ENCODE measurements around the gene BICRA. TPM values are rescaled to one million over a fixed set of nuclear protein-coding genes. Genes with fewer than 3 reads are reported as not detected.

The BICRA gene
- total RNA-seq, 3 donors from 2014 or later = 4.2 to 8.3 (median 7.5) TPM

- Histone ChIP-seq H3K27ac (peak overlapping the region; percentile 87 to 96), H3K4me1 (peaks cover 0 to 10% of the 10 kb centered on the region in 2 donors), H3K27me3 (no peaks in the 10 kb centered on the region), H3K9me3 (no peaks in the 10 kb centered on the region), H3K36me3 (no peaks in the 10 kb centered on the region), H3K4me3 (peak overlapping the region; percentile 86 to 98 (median 96))
- intact Hi-C loops (cut with DNase I; ENCODE audit: low total_unique reads) = loop anchor here (2.0 kb wide), 1 partner anchor 59 kb away; no protein-coding TSS in a partner anchor
- DNase-seq (ENCODE audit: low spot score in 2 of 2) = peak; percentile 93 to 95
- peak; percentile 27 to 48 (median 44) for TF ChIP-seq CTCF (IDR thresholded peaks at IDR 0.05)
- TF ChIP-seq POLR2AphosphoS5 (IDR thresholded peaks at IDR 0.05) = peak; percentile 62 to 86 (median 75)
- peak; percentile 56 for TF ChIP-seq POLR2A (IDR thresholded peaks at IDR 0.05)
These were observed 638 bp upstream of the BICRA start for GRCh38 chr19:47608074-47608918.

- peaks cover 0 to 11% of the 10 kb centered on the region in 2 donors for H3K4me1 ChIP-seq
- DNase-seq (ENCODE audit: low spot score in 2 of 2) = peak in 1 of 2 donors; percentile 29
- H3K27me3 ChIP-seq = no peaks in the 10 kb centered on the region
- intact Hi-C loops (cut with DNase I; ENCODE audit: low total_unique reads) = loop anchor here (2.0 to 5.0 kb wide), 2 partner anchors 57 to 92 kb away; no protein-coding TSS in a partner anchor
- H3K4me3 ChIP-seq = peak overlapping the region; percentile 86 to 98 (median 96)
- no peaks in the 10 kb centered on the region for H3K9me3 ChIP-seq
- TF ChIP-seq CTCF (IDR thresholded peaks at IDR 0.05) (peak in 1 of 3 donors; percentile 15), POLR2A (IDR thresholded peaks at IDR 0.05) (no peak), POLR2AphosphoS5 (IDR thresholded peaks at IDR 0.05) (no peak)
- peak overlapping the region; percentile 87 to 96 for H3K27ac ChIP-seq
- H3K36me3 ChIP-seq = no peaks in the 10 kb centered on the region
These were observed 1.3 kb downstream of the BICRA start for GRCh38 chr19:47609906-47610894.

- TF ChIP-seq POLR2A (IDR thresholded peaks at IDR 0.05) = no peak
- no peak for TF ChIP-seq CTCF (IDR thresholded peaks at IDR 0.05)
- TF ChIP-seq POLR2AphosphoS5 (IDR thresholded peaks at IDR 0.05) = no peak
- Histone ChIP-seq H3K36me3 (no peaks in the 10 kb centered on the region), H3K27me3 (no peaks in the 10 kb centered on the region), H3K4me1 (peaks cover 0 to 16% of the 10 kb centered on the region in 2 donors), H3K4me3 (peak overlapping the region; percentile 86 to 98 (median 96)), H3K9me3 (no peaks in the 10 kb centered on the region), H3K27ac (peak overlapping the region; percentile 87 to 96)
- intact Hi-C loops (cut with DNase I; ENCODE audit: low total_unique reads) = loop anchor here (5.0 kb wide), 1 partner anchor 91 kb away; no protein-coding TSS in a partner anchor
- no peak for DNase-seq (ENCODE audit: low spot score in 2 of 2)
These were observed 2.0 kb downstream of the BICRA start for GRCh38 chr19:47610902-47611301.

GRCh38 chr19:47613165-47614020 lies 4.5 kb downstream of the BICRA start:
- Histone ChIP-seq H3K4me1 (peaks cover 0 to 16% of the 10 kb centered on the region in 2 donors), H3K27me3 (no peaks in the 10 kb centered on the region), H3K4me3 (peak overlapping the region in 1 of 3 donors; percentile 6), H3K36me3 (no peaks in the 10 kb centered on the region), H3K9me3 (no peaks in the 10 kb centered on the region), H3K27ac (peak overlapping the region; percentile 65 to 82)
- intact Hi-C loops (cut with DNase I; ENCODE audit: low total_unique reads) = loop anchor here (5.0 kb wide), 1 partner anchor 89 kb away; no protein-coding TSS in a partner anchor
- peak in 1 of 2 donors; percentile 30 for DNase-seq (ENCODE audit: low spot score in 2 of 2)
- TF ChIP-seq POLR2AphosphoS5 (IDR thresholded peaks at IDR 0.05) (no peak), POLR2A (IDR thresholded peaks at IDR 0.05) (no peak), CTCF (IDR thresholded peaks at IDR 0.05) (no peak)
